SU-DHL-6 (cell line): ENCODE results near the gene EIF2AK2.

Source experiments
- H2AFZ ChIP-seq: fragments of 200-600 bp; sonication (generic); 2 replicates; pipeline ENCODE4 v1.6.1; 2014; ENCODE audit warnings: low read depth, mild to moderate bottlenecking, moderate library complexity, mixed read lengths, antibody characterized with exemption, low read length; ENCODE audit not compliant: severe bottlenecking
- H3F3A ChIP-seq: fragments of 200-600 bp; shearing (Covaris generic); 2 replicates; pipeline ENCODE4 v1.6.0; 2016; ENCODE audit warnings: antibody characterized with exemption, mild to moderate bottlenecking; ENCODE audit not compliant: insufficient read depth
- H3K27ac ChIP-seq: fragments of 200-600 bp; sonication (generic); 2 replicates; pipeline ENCODE4 v1.5.1; 2016; ENCODE audit warnings: low read depth, mild to moderate bottlenecking, low read length, moderate library complexity, mixed read lengths
- H3K27me3 ChIP-seq: fragments of 200-600 bp; sonication (generic), shearing (Covaris generic); 2 replicates; pipeline ENCODE4 v1.6.0; 2014; ENCODE audit warnings: mild to moderate bottlenecking, low read length
- H3K36me3 ChIP-seq: fragments of 200-600 bp; sonication (generic); 2 replicates; pipeline ENCODE4 v1.6.1; 2014; ENCODE audit warnings: mild to moderate bottlenecking, low read length, mixed read lengths
- H3K4me2 ChIP-seq: fragments of 300-600, 200-600 bp; shearing (Covaris generic), sonication (generic); 2 replicates; pipeline ENCODE4 v1.6.0; 2014; ENCODE audit warnings: low read length, low read depth, mild to moderate bottlenecking; ENCODE audit not compliant: poor library complexity, severe bottlenecking
- H3K4me3 ChIP-seq: fragments of 200-600 bp; sonication (generic); 2 replicates; pipeline ENCODE4 v1.5.1; 2014; ENCODE audit warnings: antibody characterized with exemption, low read length, mild to moderate bottlenecking, mixed read lengths; ENCODE audit not compliant: insufficient read depth, poor library complexity, severe bottlenecking
- H3K79me2 ChIP-seq: fragments of 200-600 bp; sonication (generic); 2 replicates; pipeline ENCODE4 v1.6.1; 2014; ENCODE audit warnings: mild to moderate bottlenecking, low read length, moderate library complexity; ENCODE audit not compliant: insufficient read depth
- H3K9ac ChIP-seq: fragments of 200-600 bp; sonication (generic); 2 replicates; pipeline ENCODE4 v1.7.0; 2014; ENCODE audit warnings: mild to moderate bottlenecking, low read length
- H3K9me2 ChIP-seq: fragments of 200-600 bp; sonication (generic); replicated peaks from 2 replicates; pipeline ENCODE4 v1.6.1; 2014; ENCODE audit warnings: low read length; ENCODE audit not compliant: insufficient read depth
- H3K9me3 ChIP-seq: fragments of 200-600 bp; sonication (generic); 2 replicates; pipeline ENCODE4 v1.6.1; 2014; ENCODE audit warnings: low read length, mixed read lengths; ENCODE audit not compliant: insufficient read depth
- H4K20me1 ChIP-seq: fragments of 200-600 bp; sonication (generic); 2 replicates; pipeline ENCODE4 v1.6.1; 2014; ENCODE audit warnings: low read depth, mild to moderate bottlenecking, antibody characterized with exemption, low read length, moderate library complexity, mixed read lengths
- EZH2phosphoT487 ChIP-seq: fragments of 200-600 bp; sonication (generic), shearing (Covaris generic); conservative IDR thresholded peaks from 2 replicates; pipeline ENCODE4 v1.6.1; 2018; ENCODE audit warnings: mild to moderate bottlenecking, antibody characterized with exemption, low read length, moderate library complexity, mixed read lengths
- TF ChIP-seq, protein P1 (sequence below): fragments of 200-600 bp; sonication (generic); IDR thresholded peaks from one replicate; pipeline ENCODE4 v1.5.1; 2017; ENCODE audit warnings: antibody characterized with exemption, mild to moderate bottlenecking, low read length, moderate library complexity; ENCODE audit not compliant: insufficient read depth, poor library complexity, severe bottlenecking

The EIF2AK2 gene

DNA sequence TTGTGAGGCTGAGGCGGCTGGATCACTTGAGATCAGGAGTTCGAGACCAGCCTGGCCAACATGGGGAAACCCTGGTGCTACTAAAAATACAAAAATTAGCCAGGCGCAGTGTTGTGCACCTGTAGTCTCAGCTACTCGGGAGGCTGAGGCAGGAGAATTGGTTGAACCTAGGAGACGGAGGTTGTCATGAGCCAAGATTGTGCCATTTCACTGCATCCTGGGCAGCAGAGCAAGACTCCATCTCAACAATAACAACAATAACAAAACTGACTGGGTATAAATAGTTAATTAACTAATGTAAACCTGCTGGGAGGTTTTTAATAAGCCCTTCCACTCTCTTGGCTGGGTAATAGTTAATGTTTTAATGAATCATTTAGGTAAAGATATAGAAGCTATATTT lies 23.9 kb upstream of the EIF2AK2 start:
- no peak overlapping the region for H3K4me3 ChIP-seq

DNA sequence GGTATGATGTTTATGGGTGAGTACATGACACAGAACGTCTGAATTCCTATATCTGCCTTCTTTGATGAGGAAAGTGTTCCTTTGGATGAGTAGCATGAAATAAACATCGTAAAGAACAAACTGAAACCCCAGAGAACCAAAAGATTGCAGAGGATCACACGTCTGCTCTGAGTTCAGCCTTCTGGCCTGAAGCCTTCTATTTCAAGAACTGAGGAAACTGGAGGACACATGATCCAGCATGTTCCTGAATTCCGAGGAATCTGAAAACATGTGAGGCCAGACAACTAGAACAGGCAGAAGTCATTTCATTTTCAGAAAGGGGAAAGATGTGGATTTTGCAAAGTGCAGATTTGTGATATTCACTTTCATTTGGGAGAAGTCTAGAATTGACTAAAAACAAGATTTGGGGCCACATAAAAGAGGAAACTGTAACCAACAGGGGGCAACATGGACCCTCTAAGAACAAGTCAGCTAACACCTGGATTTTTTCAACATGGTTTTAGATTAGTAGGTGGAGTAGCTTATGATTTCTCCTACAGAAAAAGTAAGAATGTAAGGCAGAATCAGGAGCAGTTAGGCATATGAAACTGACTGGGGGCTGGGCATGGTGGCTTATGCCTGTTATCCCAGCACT lies 23.3 kb upstream of the EIF2AK2 start:
- Histone ChIP-seq H3K36me3 (no peaks in the 10 kb centered on the region), H2AFZ (peak overlapping the region; percentile 42), H3F3A (no peaks in the 10 kb centered on the region), H3K27ac (no peak overlapping the region), H4K20me1 (no peaks in the 10 kb centered on the region), H3K27me3 (no peaks in the 10 kb centered on the region), H3K9ac (no peak overlapping the region), H3K4me3 (no peak overlapping the region), H3K4me2 (no peak overlapping the region), H3K9me3 (no peaks in the 10 kb centered on the region), H3K79me2 (no peaks in the 10 kb centered on the region), H3K9me2 (no peaks in the 10 kb centered on the region)
- no peak for TF ChIP-seq EZH2phosphoT487
- TF ChIP-seq, protein P1, sequence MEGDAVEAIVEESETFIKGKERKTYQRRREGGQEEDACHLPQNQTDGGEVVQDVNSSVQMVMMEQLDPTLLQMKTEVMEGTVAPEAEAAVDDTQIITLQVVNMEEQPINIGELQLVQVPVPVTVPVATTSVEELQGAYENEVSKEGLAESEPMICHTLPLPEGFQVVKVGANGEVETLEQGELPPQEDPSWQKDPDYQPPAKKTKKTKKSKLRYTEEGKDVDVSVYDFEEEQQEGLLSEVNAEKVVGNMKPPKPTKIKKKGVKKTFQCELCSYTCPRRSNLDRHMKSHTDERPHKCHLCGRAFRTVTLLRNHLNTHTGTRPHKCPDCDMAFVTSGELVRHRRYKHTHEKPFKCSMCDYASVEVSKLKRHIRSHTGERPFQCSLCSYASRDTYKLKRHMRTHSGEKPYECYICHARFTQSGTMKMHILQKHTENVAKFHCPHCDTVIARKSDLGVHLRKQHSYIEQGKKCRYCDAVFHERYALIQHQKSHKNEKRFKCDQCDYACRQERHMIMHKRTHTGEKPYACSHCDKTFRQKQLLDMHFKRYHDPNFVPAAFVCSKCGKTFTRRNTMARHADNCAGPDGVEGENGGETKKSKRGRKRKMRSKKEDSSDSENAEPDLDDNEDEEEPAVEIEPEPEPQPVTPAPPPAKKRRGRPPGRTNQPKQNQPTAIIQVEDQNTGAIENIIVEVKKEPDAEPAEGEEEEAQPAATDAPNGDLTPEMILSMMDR, result peak; percentile 22

More for the DNA sequence above, 23.9 kb upstream of the EIF2AK2 start:
- H3K4me2 ChIP-seq, result no peak overlapping the region
- TF ChIP-seq, protein P1, result no peak
- H4K20me1 ChIP-seq, result no peaks in the 10 kb centered on the region
- H3K9me3 ChIP-seq, result no peaks in the 10 kb centered on the region
- no peaks in the 10 kb centered on the region for H3K36me3 ChIP-seq
- H3K27ac ChIP-seq, result no peak overlapping the region
- peak overlapping the region; percentile 42 for H2AFZ ChIP-seq
- no peaks in the 10 kb centered on the region for H3F3A ChIP-seq
- no peaks in the 10 kb centered on the region for H3K79me2 ChIP-seq
- H3K9me2 ChIP-seq, result no peaks in the 10 kb centered on the region
- no peak overlapping the region for H3K9ac ChIP-seq
- no peaks in the 10 kb centered on the region for H3K27me3 ChIP-seq

DNA sequence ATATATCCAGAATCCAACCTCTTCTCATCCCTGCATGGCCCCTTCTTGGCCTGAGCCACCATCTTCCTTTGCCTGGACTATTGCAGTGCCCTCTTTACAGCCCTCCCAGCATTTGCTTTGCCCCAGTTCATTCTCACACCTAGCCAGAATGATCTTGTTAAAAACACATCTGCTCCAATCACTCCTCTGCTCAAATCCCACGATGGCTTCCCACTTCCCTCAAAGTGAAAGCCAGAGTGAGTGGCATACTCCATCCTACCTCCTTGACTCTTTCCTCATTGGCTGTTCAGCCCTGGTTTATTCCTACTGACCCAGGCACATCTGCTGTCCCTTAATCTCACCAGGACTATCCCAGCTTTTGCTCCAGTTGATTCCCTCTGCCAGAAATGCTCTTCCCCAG lies 17.0 kb upstream of the EIF2AK2 start:
- no peak overlapping the region for H3K27ac ChIP-seq
- no peak overlapping the region for H3K4me2 ChIP-seq
- no peak overlapping the region for H2AFZ ChIP-seq
- H3K9me3 ChIP-seq, result no peaks in the 10 kb centered on the region
- no peaks in the 10 kb centered on the region for H3K9me2 ChIP-seq
- H4K20me1 ChIP-seq, result no peaks in the 10 kb centered on the region
- H3K27me3 ChIP-seq, result no peaks in the 10 kb centered on the region
- no peaks in the 10 kb centered on the region for H3K36me3 ChIP-seq
- TF ChIP-seq, protein P1, result no peak
- TF ChIP-seq EZH2phosphoT487, result no peak
- no peaks in the 10 kb centered on the region for H3K79me2 ChIP-seq
- no peak overlapping the region for H3K9ac ChIP-seq
- H3F3A ChIP-seq, result no peaks in the 10 kb centered on the region
- no peak overlapping the region for H3K4me3 ChIP-seq
